ENCODE data around the gene GPC5. TPM values are rescaled to one million over a fixed set of nuclear protein-coding genes. Genes with fewer than 3 reads are reported as not detected.

The GPC5 gene
- total and polyA plus RNA-seq, 4 donors = 0.51 to 22.4 (median 2.0) TPM

DNA sequence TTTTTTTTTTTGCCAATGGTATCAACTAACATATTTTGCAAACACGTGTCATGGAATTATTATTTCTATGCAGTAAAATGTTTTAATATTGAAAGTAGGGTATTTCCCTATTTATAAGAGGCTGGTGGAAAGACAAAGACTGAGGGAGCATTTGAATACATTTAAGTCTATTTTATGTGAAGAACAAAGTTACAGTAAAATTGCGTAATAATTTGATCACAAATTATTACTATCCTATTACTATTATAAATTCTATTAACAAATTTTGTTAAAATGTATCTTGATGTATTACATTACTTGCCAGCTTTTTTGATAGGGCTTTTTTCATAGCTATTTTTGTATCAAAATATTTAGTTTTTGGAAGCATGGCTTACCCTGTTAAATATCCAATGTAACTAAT is 58.4 kb downstream of the GPC5 start:
- H3K9me3 ChIP-seq (ENCODE audit: control insufficient read depth in 4 of 4, low read length in 3 of 4) = no peaks in the 10 kb centered on the region
- H3K4me1 ChIP-seq (ENCODE audit: control insufficient read depth in 4 of 4, insufficient read depth in 4 of 4, low read length in 3 of 4) = no peaks in the 10 kb centered on the region
- no peak overlapping the region for H3K27ac ChIP-seq (ENCODE audit: low read depth in 1 of 2, low read length in 2 of 2)
- DNase-seq (ENCODE audit: low spot score) = no peak
- H3K36me3 ChIP-seq (ENCODE audit: control insufficient read depth in 4 of 4, insufficient read depth in 3 of 4, low read depth in 1 of 4, low read length in 3 of 4) = no peaks in the 10 kb centered on the region
- TF ChIP-seq EGR1 (IDR thresholded peaks at IDR 0.05; ENCODE audit: low read depth in 2 of 2) (no peak), FOXA1 (IDR thresholded peaks at IDR 0.05) (no peak), FOXA2 (IDR thresholded peaks at IDR 0.05) (no peak), RAD21 (IDR thresholded peaks at IDR 0.05) (no peak), NR2F2 (IDR thresholded peaks at IDR 0.05) (no peak), JUND (IDR thresholded peaks at IDR 0.05) (no peak), CTCF (IDR thresholded peaks at IDR 0.05; ENCODE audit: low read depth, low read length, missing input control) (no peak), HNF4A (conservative IDR thresholded peaks at IDR 0.05) (no peak), HNF4G (IDR thresholded peaks at IDR 0.05) (no peak), TAF1 (conservative IDR thresholded peaks at IDR 0.05) (no peak), ATF3 (IDR thresholded peaks at IDR 0.05) (no peak)
- TF ChIP-seq, protein P1, sequence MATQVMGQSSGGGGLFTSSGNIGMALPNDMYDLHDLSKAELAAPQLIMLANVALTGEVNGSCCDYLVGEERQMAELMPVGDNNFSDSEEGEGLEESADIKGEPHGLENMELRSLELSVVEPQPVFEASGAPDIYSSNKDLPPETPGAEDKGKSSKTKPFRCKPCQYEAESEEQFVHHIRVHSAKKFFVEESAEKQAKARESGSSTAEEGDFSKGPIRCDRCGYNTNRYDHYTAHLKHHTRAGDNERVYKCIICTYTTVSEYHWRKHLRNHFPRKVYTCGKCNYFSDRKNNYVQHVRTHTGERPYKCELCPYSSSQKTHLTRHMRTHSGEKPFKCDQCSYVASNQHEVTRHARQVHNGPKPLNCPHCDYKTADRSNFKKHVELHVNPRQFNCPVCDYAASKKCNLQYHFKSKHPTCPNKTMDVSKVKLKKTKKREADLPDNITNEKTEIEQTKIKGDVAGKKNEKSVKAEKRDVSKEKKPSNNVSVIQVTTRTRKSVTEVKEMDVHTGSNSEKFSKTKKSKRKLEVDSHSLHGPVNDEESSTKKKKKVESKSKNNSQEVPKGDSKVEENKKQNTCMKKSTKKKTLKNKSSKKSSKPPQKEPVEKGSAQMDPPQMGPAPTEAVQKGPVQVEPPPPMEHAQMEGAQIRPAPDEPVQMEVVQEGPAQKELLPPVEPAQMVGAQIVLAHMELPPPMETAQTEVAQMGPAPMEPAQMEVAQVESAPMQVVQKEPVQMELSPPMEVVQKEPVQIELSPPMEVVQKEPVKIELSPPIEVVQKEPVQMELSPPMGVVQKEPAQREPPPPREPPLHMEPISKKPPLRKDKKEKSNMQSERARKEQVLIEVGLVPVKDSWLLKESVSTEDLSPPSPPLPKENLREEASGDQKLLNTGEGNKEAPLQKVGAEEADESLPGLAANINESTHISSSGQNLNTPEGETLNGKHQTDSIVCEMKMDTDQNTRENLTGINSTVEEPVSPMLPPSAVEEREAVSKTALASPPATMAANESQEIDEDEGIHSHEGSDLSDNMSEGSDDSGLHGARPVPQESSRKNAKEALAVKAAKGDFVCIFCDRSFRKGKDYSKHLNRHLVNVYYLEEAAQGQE (IDR thresholded peaks at IDR 0.05) = no peak
- TF ChIP-seq, protein P2, sequence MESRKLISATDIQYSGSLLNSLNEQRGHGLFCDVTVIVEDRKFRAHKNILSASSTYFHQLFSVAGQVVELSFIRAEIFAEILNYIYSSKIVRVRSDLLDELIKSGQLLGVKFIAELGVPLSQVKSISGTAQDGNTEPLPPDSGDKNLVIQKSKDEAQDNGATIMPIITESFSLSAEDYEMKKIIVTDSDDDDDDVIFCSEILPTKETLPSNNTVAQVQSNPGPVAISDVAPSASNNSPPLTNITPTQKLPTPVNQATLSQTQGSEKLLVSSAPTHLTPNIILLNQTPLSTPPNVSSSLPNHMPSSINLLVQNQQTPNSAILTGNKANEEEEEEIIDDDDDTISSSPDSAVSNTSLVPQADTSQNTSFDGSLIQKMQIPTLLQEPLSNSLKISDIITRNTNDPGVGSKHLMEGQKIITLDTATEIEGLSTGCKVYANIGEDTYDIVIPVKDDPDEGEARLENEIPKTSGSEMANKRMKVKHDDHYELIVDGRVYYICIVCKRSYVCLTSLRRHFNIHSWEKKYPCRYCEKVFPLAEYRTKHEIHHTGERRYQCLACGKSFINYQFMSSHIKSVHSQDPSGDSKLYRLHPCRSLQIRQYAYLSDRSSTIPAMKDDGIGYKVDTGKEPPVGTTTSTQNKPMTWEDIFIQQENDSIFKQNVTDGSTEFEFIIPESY (IDR thresholded peaks at IDR 0.05) = no peak
- TF ChIP-seq, protein P3, sequence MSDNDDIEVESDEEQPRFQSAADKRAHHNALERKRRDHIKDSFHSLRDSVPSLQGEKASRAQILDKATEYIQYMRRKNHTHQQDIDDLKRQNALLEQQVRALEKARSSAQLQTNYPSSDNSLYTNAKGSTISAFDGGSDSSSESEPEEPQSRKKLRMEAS (IDR thresholded peaks at IDR 0.05) = no peak
- 94% methylated on average over 2 of the region's 2 CpGs for WGBS
- H3K9ac ChIP-seq (ENCODE audit: low read depth in 1 of 2, low read length in 2 of 2) = no peak overlapping the region
- H3K27me3 ChIP-seq (ENCODE audit: control insufficient read depth in 4 of 4, insufficient read depth in 4 of 4, low read length in 3 of 4) = no peaks in the 10 kb centered on the region
- no peak overlapping the region for H3K4me3 ChIP-seq (ENCODE audit: low read depth in 1 of 3, low read length in 3 of 3)

DNA sequence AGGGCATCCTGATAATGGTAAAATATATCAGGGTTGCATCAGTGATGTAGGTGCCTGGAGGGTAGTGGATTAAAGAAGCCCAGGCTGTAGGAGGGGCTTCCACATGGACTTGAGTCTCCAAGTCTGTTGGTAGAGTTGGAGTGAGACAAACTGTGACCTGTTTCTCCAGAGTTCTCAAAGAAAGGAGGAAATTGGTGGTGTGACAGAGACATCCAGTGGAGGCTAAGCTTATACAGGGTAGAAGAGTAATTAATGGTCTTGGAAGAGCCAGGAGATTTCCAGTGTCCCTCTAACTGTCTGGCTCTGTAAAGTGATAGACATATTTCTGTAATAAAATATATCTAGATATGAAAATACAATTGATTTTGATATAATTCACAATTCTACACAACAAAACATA is 61.1 kb downstream of the GPC5 start:
- no peak overlapping the region for H3K9ac ChIP-seq (ENCODE audit: low read depth in 1 of 2, low read length in 2 of 2)
- DNase-seq (ENCODE audit: low spot score) = no peak
- H3K4me3 ChIP-seq (ENCODE audit: low read depth in 1 of 3, low read length in 3 of 3) = no peak overlapping the region
- H3K4me1 ChIP-seq (ENCODE audit: control insufficient read depth in 4 of 4, insufficient read depth in 4 of 4, low read length in 3 of 4) = no peaks in the 10 kb centered on the region
- TF ChIP-seq SP1 (IDR thresholded peaks at IDR 0.05) (no peak), RAD21 (IDR thresholded peaks at IDR 0.05) (peak; percentile 10 to 32)
- no peaks in the 10 kb centered on the region for H3K9me3 ChIP-seq (ENCODE audit: control insufficient read depth in 4 of 4, low read length in 3 of 4)
- no peaks in the 10 kb centered on the region for H3K36me3 ChIP-seq (ENCODE audit: control insufficient read depth in 4 of 4, insufficient read depth in 3 of 4, low read depth in 1 of 4, low read length in 3 of 4)
- no peaks in the 10 kb centered on the region for H3K27me3 ChIP-seq (ENCODE audit: control insufficient read depth in 4 of 4, insufficient read depth in 4 of 4, low read length in 3 of 4)
- H3K27ac ChIP-seq (ENCODE audit: low read depth in 1 of 2, low read length in 2 of 2) = no peak overlapping the region
